ENCODE results near the gene EFHC2. TPM values are rescaled to one million over a fixed set of nuclear protein-coding genes. Genes with fewer than 3 reads are reported as not detected.

EFHC2 gene
- polyA plus RNA-seq, 1 of the 3 experiments (the other 2 are of a cell fraction): 0.03 TPM

DNA sequence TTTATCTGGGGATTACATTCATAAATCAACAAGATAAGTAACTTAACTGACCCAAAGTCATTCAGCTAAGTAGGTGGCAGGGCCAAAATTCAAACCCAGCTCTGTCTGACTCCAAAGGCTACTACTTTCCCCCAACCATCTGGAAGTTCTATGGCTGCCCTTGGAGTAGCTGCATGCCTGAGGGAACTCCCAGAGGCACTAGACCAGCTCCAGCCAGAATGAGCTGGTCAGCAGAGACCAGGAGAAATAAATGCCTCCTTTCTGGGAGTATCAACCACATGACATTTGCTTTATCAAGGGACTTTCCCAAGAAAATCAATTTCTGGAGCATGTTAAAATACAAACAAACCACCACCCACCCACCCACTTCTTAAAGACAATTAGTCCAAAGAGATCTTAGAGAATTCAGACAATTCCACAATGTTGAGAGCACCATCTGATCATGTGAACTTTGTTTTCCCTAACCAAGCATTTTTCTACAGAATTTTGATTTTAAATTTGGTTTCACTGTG lies 180.5 kb downstream of the EFHC2 start:
- Histone ChIP-seq H3K27ac (ENCODE audit: low read depth in 2 of 2, low read length in 1 of 2) (no peak overlapping the region), H3K4me1 (ENCODE audit: control insufficient read depth in 1 of 2, insufficient read depth in 2 of 2, low read depth in 1 of 2, low read length in 1 of 2) (no peaks in the 10 kb centered on the region), H3K9ac (no peak overlapping the region), H3F3A (replicated peaks; ENCODE audit: insufficient read depth) (no peaks in the 10 kb centered on the region), H3K9me3 (no peaks in the 10 kb centered on the region), H3K27me3 (ENCODE audit: insufficient read depth) (no peaks in the 10 kb centered on the region), H4K20me1 (ENCODE audit: insufficient read depth) (no peaks in the 10 kb centered on the region), H3K36me3 (replicated peaks in 1 of 2; ENCODE audit: control insufficient read depth in 1 of 2, insufficient read depth in 2 of 2, low read length in 1 of 2) (no peaks in the 10 kb centered on the region), H3K4me2 (no peak overlapping the region), H3K79me2 (ENCODE audit: insufficient read depth) (no peaks in the 10 kb centered on the region), H2AFZ (ENCODE audit: low read depth) (no peak overlapping the region), H3K4me3 (ENCODE audit: low read depth in 2 of 2, low read length in 1 of 2) (no peak overlapping the region), H3K9me2 (no peaks in the 10 kb centered on the region)
- no peak for TF ChIP-seq YY1 (IDR thresholded peaks at IDR 0.05; ENCODE audit: low read depth)
- TF ChIP-seq TEAD4 (IDR thresholded peaks at IDR 0.05; ENCODE audit: borderline replicate concordance, insufficient read depth): no peak
- TF ChIP-seq GABPA (IDR thresholded peaks at IDR 0.05; ENCODE audit: low read depth): no peak
- TF ChIP-seq, protein P1, sequence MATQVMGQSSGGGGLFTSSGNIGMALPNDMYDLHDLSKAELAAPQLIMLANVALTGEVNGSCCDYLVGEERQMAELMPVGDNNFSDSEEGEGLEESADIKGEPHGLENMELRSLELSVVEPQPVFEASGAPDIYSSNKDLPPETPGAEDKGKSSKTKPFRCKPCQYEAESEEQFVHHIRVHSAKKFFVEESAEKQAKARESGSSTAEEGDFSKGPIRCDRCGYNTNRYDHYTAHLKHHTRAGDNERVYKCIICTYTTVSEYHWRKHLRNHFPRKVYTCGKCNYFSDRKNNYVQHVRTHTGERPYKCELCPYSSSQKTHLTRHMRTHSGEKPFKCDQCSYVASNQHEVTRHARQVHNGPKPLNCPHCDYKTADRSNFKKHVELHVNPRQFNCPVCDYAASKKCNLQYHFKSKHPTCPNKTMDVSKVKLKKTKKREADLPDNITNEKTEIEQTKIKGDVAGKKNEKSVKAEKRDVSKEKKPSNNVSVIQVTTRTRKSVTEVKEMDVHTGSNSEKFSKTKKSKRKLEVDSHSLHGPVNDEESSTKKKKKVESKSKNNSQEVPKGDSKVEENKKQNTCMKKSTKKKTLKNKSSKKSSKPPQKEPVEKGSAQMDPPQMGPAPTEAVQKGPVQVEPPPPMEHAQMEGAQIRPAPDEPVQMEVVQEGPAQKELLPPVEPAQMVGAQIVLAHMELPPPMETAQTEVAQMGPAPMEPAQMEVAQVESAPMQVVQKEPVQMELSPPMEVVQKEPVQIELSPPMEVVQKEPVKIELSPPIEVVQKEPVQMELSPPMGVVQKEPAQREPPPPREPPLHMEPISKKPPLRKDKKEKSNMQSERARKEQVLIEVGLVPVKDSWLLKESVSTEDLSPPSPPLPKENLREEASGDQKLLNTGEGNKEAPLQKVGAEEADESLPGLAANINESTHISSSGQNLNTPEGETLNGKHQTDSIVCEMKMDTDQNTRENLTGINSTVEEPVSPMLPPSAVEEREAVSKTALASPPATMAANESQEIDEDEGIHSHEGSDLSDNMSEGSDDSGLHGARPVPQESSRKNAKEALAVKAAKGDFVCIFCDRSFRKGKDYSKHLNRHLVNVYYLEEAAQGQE (IDR thresholded peaks at IDR 0.05; ENCODE audit: low read depth, low read length): no peak
- no peak for TF ChIP-seq CHD2 (IDR thresholded peaks at IDR 0.05; ENCODE audit: low read length, partially characterized antibody)
- no peak for TF ChIP-seq TAF1 (IDR thresholded peaks at IDR 0.05; ENCODE audit: borderline replicate concordance, low read depth, low read length)
- TF ChIP-seq, protein P2, sequence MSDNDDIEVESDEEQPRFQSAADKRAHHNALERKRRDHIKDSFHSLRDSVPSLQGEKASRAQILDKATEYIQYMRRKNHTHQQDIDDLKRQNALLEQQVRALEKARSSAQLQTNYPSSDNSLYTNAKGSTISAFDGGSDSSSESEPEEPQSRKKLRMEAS (IDR thresholded peaks at IDR 0.05; ENCODE audit: low read depth): no peak
- TF ChIP-seq, protein P3, sequence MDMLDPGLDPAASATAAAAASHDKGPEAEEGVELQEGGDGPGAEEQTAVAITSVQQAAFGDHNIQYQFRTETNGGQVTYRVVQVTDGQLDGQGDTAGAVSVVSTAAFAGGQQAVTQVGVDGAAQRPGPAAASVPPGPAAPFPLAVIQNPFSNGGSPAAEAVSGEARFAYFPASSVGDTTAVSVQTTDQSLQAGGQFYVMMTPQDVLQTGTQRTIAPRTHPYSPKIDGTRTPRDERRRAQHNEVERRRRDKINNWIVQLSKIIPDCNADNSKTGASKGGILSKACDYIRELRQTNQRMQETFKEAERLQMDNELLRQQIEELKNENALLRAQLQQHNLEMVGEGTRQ (IDR thresholded peaks at IDR 0.05; ENCODE audit: borderline replicate concordance, low read depth, low read length): no peak
- TF ChIP-seq, protein P4, sequence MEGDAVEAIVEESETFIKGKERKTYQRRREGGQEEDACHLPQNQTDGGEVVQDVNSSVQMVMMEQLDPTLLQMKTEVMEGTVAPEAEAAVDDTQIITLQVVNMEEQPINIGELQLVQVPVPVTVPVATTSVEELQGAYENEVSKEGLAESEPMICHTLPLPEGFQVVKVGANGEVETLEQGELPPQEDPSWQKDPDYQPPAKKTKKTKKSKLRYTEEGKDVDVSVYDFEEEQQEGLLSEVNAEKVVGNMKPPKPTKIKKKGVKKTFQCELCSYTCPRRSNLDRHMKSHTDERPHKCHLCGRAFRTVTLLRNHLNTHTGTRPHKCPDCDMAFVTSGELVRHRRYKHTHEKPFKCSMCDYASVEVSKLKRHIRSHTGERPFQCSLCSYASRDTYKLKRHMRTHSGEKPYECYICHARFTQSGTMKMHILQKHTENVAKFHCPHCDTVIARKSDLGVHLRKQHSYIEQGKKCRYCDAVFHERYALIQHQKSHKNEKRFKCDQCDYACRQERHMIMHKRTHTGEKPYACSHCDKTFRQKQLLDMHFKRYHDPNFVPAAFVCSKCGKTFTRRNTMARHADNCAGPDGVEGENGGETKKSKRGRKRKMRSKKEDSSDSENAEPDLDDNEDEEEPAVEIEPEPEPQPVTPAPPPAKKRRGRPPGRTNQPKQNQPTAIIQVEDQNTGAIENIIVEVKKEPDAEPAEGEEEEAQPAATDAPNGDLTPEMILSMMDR (IDR thresholded peaks at IDR 0.05): no peak
- no peak for TF ChIP-seq MXI1 (IDR thresholded peaks at IDR 0.05; ENCODE audit: low read depth, low read length)
- TF ChIP-seq, protein P5, sequence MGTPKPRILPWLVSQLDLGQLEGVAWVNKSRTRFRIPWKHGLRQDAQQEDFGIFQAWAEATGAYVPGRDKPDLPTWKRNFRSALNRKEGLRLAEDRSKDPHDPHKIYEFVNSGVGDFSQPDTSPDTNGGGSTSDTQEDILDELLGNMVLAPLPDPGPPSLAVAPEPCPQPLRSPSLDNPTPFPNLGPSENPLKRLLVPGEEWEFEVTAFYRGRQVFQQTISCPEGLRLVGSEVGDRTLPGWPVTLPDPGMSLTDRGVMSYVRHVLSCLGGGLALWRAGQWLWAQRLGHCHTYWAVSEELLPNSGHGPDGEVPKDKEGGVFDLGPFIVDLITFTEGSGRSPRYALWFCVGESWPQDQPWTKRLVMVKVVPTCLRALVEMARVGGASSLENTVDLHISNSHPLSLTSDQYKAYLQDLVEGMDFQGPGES (IDR thresholded peaks at IDR 0.05; ENCODE audit: low read depth, low read length): no peak
- no peak for TF ChIP-seq SIN3A (IDR thresholded peaks at IDR 0.05; ENCODE audit: borderline replicate concordance, low read depth, low read length)
- TF ChIP-seq, protein P6, sequence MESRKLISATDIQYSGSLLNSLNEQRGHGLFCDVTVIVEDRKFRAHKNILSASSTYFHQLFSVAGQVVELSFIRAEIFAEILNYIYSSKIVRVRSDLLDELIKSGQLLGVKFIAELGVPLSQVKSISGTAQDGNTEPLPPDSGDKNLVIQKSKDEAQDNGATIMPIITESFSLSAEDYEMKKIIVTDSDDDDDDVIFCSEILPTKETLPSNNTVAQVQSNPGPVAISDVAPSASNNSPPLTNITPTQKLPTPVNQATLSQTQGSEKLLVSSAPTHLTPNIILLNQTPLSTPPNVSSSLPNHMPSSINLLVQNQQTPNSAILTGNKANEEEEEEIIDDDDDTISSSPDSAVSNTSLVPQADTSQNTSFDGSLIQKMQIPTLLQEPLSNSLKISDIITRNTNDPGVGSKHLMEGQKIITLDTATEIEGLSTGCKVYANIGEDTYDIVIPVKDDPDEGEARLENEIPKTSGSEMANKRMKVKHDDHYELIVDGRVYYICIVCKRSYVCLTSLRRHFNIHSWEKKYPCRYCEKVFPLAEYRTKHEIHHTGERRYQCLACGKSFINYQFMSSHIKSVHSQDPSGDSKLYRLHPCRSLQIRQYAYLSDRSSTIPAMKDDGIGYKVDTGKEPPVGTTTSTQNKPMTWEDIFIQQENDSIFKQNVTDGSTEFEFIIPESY (IDR thresholded peaks at IDR 0.05; ENCODE audit: borderline replicate concordance, low read depth): no peak
- TF ChIP-seq SMC3 (IDR thresholded peaks at IDR 0.05; ENCODE audit: low read depth, low read length): no peak
- TF ChIP-seq, protein P7, sequence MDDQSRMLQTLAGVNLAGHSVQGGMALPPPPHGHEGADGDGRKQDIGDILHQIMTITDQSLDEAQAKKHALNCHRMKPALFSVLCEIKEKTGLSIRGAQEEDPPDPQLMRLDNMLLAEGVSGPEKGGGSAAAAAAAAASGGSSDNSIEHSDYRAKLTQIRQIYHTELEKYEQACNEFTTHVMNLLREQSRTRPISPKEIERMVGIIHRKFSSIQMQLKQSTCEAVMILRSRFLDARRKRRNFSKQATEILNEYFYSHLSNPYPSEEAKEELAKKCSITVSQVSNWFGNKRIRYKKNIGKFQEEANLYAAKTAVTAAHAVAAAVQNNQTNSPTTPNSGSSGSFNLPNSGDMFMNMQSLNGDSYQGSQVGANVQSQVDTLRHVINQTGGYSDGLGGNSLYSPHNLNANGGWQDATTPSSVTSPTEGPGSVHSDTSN (IDR thresholded peaks at IDR 0.05): no peak
- TF ChIP-seq, protein P8, sequence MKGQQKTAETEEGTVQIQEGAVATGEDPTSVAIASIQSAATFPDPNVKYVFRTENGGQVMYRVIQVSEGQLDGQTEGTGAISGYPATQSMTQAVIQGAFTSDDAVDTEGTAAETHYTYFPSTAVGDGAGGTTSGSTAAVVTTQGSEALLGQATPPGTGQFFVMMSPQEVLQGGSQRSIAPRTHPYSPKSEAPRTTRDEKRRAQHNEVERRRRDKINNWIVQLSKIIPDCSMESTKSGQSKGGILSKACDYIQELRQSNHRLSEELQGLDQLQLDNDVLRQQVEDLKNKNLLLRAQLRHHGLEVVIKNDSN (IDR thresholded peaks at IDR 0.05; ENCODE audit: borderline replicate concordance, low read depth): no peak
- TF ChIP-seq FOSL2 (IDR thresholded peaks at IDR 0.05; ENCODE audit: borderline replicate concordance, low read depth): no peak
- TF ChIP-seq TCF12 (IDR thresholded peaks at IDR 0.05): no peak
- TF ChIP-seq NRF1 (IDR thresholded peaks at IDR 0.05; ENCODE audit: low read depth, low read length): no peak
- POLR2A ChIA-PET: no interaction called here
- no peak for DNase-seq
- CTCF ChIA-PET: no interaction called here

Measured in SK-N-SH (cell line).